A172 (cell line): ENCODE results near the gene TSTD1. TPM values are rescaled to one million over a fixed set of nuclear protein-coding genes. Genes with fewer than 3 reads are reported as not detected.
"Not testable (repeated sequence)": the region's sequence is repeated elsewhere in the genome, so short reads cannot be mapped to it uniquely, and the experiment has no call there.

Experiments used
- DNase-seq: peaks from one replicate; pipeline ENCODE4 v3.0.0-alpha.2; 2015; ENCODE audit warnings: low spot score
- total RNA-seq: library from RNA; depleted of rRNA; stranded (reverse); fragments of >200 nt; shearing (Covaris generic); gene quantifications from 2 replicates; pipeline ENCODE4 v1.2.3, GENCODE V29; 2014; rRNA removed

TSTD1 gene
- total RNA-seq, 1 experiment from 2014 or later = not detected

DNA sequence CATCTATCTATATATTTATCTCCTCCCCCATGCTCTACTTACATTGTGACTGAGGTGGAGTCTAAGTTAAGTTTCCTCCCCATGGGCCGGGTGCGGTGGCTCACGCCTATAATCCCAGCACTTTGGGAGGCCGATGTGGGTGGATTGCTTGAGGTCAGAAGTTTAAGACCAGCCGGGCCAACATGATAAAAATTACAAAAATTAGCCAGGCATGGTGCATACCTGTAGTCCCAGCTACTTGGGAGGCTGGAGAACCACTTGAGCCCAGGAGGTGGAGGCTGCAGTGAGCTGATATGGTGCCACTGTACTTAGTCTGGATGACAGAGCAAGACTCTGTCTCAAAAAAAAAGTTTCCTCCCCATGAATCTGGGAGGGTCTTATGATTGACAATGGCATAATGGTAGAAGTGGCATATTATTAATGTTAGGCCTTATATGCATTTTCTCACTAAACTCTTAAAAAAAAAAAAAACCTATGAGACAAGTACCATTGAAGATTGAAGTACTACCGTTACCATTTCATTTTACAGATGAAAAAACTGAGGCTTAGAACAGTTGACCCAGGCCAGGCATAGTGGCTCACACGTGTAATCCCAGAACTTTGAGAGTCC is 29.1 kb downstream of the TSTD1 start:
- DNase-seq = no peak

DNA sequence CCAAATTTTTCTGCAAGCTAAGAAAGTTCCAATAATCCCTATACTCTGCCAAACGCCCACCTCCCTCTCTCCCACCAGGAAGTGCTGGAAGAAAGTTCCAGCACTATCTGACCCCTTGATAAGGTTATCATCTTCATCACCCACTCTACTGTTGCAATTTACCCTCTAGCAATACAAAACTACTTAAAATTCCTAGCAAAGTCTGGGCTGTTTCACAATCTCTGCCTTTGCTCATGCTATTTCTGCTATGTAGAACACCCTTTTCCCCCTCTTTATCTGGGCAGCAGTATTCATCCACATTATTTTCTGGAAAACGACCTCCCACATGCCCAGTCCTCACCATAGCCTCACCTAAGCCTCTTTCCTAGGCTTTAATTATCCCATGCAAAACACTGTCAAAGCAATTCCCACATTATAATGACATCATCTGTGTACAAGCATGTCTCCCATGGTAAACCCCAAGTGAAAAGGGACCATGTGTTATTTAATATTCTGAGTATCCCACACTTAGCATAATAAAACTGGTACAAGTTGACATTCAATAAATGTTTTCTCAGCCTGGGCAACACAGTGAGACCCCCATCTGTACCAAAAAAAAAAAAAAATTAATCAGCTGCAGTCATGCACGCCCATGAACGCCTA is 29.8 kb downstream of the TSTD1 start:
- no peak for DNase-seq

DNA sequence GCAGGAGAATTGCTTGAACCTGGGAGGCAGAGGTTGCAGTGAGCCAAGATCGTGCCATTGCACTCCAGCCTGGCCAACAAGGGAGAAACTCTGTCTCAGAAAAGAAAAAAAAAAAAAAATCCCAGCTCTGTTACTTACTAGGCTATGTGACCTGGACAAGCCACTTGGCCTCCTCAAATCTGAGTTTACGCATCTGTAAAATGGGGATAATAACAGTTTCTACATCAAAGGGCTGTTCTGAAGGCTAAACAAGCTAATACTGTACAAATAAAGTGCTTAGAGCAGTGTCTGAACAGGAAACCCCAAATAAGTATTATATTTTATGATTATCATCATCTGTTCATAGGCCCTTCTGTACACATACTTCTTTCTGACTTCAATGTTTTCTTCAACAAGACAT is 31.4 kb downstream of the TSTD1 start:
- no peak for DNase-seq

DNA sequence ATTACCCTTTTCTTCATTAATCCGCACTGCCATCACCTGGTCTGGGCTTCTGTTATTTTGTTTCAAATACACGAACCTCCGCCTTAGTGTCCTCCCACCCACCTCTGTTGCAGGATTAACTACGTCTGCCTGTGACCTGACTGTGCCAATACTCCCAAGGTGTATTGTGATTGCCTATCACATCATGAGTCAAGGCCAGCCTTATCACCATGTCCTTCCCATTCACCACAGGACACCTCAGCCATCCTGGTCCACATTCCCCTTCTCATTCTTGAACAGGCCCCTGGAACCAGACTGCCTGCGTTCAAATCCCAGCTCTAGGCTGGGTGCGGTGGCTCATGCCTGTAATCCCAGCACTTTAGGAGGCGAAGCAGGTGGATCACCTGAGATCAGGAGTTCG is 32.2 kb downstream of the TSTD1 start:
- DNase-seq = no peak

GRCh38 chr1:161001525-161001924 is 37.2 kb downstream of the TSTD1 start:
- no peak for DNase-seq

DNA sequence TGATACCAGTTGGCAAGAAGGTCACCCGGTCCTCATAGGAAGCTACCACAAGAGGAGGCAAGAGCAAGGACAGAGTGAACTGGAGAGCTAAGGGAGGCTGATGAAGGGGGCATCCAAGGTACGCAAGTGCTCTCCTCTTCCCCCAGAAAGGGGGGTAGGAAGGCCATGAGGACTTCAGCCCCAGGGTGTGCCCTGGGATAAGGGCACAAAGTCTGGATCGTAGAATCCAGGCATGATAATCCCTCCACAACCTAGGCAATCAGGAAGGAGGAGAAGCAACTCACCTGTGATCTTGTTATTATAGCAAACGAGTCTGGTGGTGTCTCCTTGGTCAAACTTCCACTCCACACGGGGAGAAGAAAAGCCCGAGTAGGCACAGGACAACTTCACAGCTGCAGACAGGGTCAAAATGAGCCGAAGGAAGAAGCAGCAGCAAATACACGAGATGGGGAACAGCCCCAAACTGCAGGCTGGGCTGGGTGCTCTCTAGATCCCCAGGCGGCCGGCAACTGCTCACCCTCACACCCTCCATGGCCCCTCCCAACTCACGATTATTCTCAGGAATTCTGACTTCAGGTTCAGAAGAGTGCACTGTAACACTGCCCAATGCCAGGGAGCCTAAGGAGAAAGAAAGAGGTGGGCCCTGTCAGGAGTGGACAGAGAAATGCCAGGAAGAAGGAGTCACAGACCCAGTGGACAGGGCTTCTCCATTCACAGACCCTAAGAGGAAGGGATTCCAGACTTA is 37.9 kb downstream of the TSTD1 start:
- no peak for DNase-seq

DNA sequence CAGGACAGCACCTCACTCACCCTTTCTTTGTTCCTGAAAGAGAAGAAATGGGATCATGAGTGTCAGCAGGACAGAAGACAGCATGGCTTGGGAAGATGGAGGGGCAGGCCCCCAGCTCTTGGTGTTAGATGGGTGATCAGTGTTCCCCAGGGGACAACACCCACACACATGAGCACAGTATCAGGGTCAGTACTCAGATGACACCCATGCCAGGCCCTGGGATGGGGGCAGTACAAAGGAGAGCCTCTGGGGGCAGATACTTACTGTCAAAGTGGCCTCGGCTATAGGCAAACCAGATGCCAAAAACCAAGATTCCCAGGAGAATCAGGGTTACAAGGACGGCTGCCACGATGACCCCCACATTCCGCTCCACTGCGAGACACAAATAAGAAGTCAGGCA is 39.4 kb downstream of the TSTD1 start:
- no peak for DNase-seq

GRCh38 chr1:160997323-160998038 is 41.3 kb downstream of the TSTD1 start:
- DNase-seq = peak; percentile 64

DNA sequence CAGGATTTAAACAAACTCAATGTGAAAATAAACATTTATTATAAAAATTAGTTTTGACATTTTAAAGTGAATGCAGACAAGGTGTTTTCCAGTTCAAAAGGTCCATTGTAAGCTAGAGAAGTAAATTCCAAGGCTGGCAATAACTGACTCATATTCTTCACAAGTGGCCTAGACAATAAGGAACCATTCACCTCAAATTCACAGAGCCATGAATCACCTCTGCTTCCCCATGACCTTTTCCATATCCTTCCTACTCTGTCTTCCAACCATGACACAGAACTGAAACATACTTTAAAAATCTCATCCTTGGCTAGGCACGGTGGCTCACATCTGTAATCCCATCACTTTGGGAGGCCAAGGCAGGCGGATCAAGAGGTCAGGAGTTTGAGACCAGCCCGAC is 42.6 kb downstream of the TSTD1 start:
- peak; percentile 95 for DNase-seq

DNA sequence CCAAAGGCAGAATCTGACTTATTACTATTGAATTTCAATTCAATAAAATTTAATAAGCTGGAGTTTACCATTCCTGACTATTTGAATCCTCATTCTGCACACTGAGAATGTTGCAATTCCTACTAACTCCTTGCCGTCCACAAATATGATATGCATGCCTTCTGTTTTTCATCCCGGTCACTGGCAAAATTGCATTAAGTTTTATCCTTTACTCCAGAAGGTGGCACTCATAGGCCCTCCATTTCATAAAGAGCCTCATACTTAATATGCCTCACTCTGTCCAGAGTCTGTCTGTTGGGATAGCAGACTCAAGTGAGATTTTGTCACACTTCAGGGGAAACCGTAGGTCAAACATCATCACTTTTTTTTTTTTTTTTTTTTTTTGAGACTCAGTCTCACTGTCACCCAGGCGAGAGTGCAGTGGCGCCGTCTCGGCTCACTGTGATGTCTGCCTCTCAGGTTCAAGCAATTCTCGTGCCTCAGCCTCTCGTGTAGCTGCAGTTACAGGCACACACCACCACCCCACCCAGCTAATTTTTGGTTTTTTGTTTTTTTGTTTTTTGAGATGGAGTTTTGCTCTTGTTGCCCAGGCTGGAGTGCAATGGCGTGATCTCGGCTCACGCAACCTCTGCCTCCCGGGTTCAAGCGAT is 45.1 kb downstream of the TSTD1 start:
- peak; percentile 54 for DNase-seq

- DNase-seq = not testable (repeated sequence)
Measured at GRCh38 chr1:160992036-160992435, 46.7 kb downstream of the TSTD1 start.

Other genes starting within 250 kb of the TSTD1 start
- gene LY9, start 242.8 kb downstream of the TSTD1 start, total RNA-seq = not detected in 2 replicates
- gene CD244, start 176.1 kb downstream of the TSTD1 start, total RNA-seq = not detected in 2 replicates
- not detected in 2 replicates for gene ITLN1, start 153.8 kb downstream of the TSTD1 start, total RNA-seq
- gene ITLN2, start 84.2 kb downstream of the TSTD1 start, total RNA-seq = not detected in 2 replicates
- 7.3 and 9.2 TPM in 2 replicates for gene F11R, start 17.8 kb downstream of the TSTD1 start, total RNA-seq
- 79.9 and 107 TPM in 2 replicates for gene USF1, start 7.0 kb upstream of the TSTD1 start, total RNA-seq
- 0.07 and 0.38 TPM in 2 replicates for gene ARHGAP30, start 30.9 kb upstream of the TSTD1 start, total RNA-seq
- gene NECTIN4, start 50.6 kb upstream of the TSTD1 start, total RNA-seq = 1.6 and 2.2 TPM in 2 replicates
- 3.8 and 4.0 TPM in 2 replicates for gene KLHDC9, start 59.4 kb upstream of the TSTD1 start, total RNA-seq
- gene PFDN2, start 79.1 kb upstream of the TSTD1 start, total RNA-seq = 197 and 218 TPM in 2 replicates
- gene NIT1, start 79.1 kb upstream of the TSTD1 start, total RNA-seq = 26.8 and 27.8 TPM in 2 replicates
- gene DEDD, start 93.7 kb upstream of the TSTD1 start, total RNA-seq = 37.8 and 40.1 TPM in 2 replicates
- 95.7 and 128 TPM in 2 replicates for gene UFC1, start 115.0 kb upstream of the TSTD1 start, total RNA-seq
- 5.2 and 5.7 TPM in 2 replicates for gene USP21, start 120.5 kb upstream of the TSTD1 start, total RNA-seq
- 37.1 and 39.9 TPM in 2 replicates for gene PPOX, start 127.5 kb upstream of the TSTD1 start, total RNA-seq
- gene B4GALT3, start 138.5 kb upstream of the TSTD1 start, total RNA-seq = 59.5 and 61.1 TPM in 2 replicates
- gene ADAMTS4, start 160.1 kb upstream of the TSTD1 start, total RNA-seq = not detected in 2 replicates
- 179 and 197 TPM in 2 replicates for gene NDUFS2, start 163.4 kb upstream of the TSTD1 start, total RNA-seq
- gene FCER1G, start 176.3 kb upstream of the TSTD1 start, total RNA-seq = not detected in 2 replicates
- gene APOA2, start 184.7 kb upstream of the TSTD1 start, total RNA-seq = not detected in 2 replicates
- gene TOMM40L, start 187.1 kb upstream of the TSTD1 start, total RNA-seq = 16.1 and 16.8 TPM in 2 replicates
- gene NR1I3, start 199.2 kb upstream of the TSTD1 start, total RNA-seq = 0.50 TPM in 1 of 2 replicates, not detected in the other
- not detected in 2 replicates for gene PCP4L1, start 219.8 kb upstream of the TSTD1 start, total RNA-seq